Neural progenitor cell (in vitro differentiated cells): ENCODE measurements around the gene VEGFA. TPM values are rescaled to one million over a fixed set of nuclear protein-coding genes. Genes with fewer than 3 reads are reported as not detected.

Experiments
- DNase-seq: peaks from one replicate; pipeline ENCODE4 v3.0.0-alpha.2; 2016; ENCODE audit warnings: low spot score
- H2AFZ ChIP-seq: fragments of 200-600 bp; sonication (generic); replicated peaks from 2 replicates; pipeline ENCODE4 v1.6.1; 2016; ENCODE audit warnings: antibody characterized with exemption
- H3F3A ChIP-seq: fragments of 200-600 bp; sonication (generic); 2 replicates; pipeline ENCODE4 v1.6.1; 2016; ENCODE audit warnings: antibody characterized with exemption, low read depth
- H3K27ac ChIP-seq: fragments of 200-600 bp; sonication (generic); 2 replicates; pipeline ENCODE4 v1.5.1; 2016; ENCODE audit warnings: mild to moderate bottlenecking
- H3K27me3 ChIP-seq: fragments of 200-600 bp; sonication (generic); 2 replicates; pipeline ENCODE4 v1.6.1; 2016; ENCODE audit warnings: mild to moderate bottlenecking, moderate library complexity
- H3K36me3 ChIP-seq: fragments of 200-600 bp; sonication (generic); 2 replicates; pipeline ENCODE4 v1.5.1; 2016
- H3K4me1 ChIP-seq: fragments of 200-600 bp; sonication (generic); 2 replicates; pipeline ENCODE4 v1.6.1; 2016; ENCODE audit warnings: mixed run types
- H3K4me2 ChIP-seq: fragments of 200-600 bp; sonication (generic); 2 replicates; pipeline ENCODE4 v1.6.1; 2016
- H3K4me3 ChIP-seq: fragments of 200-600 bp; sonication (generic); 2 replicates; pipeline ENCODE4 v1.5.1; 2016
- H3K79me2 ChIP-seq: fragments of 200-600 bp; sonication (generic); 2 replicates; pipeline ENCODE4 v1.6.1; 2016; ENCODE audit warnings: low read depth
- H3K9ac ChIP-seq: fragments of 200-600 bp; sonication (generic); 2 replicates; pipeline ENCODE4 v1.6.1; 2016
- H3K9me3 ChIP-seq: fragments of 200-600 bp; sonication (generic); 2 replicates; pipeline ENCODE4 v1.5.1; 2016; ENCODE audit warnings: low read depth
- H4K20me1 ChIP-seq: fragments of 200-600 bp; sonication (generic); 2 replicates; pipeline ENCODE4 v1.6.1; 2016; ENCODE audit warnings: low read depth
- H3K27ac Mint-ChIP-seq: 3 replicates; pipeline ENCODE4 v1.8.0; 2021; ENCODE audit warnings: mixed read lengths
- H3K27me3 Mint-ChIP-seq: 2 replicates; pipeline ENCODE4 v1.8.0; 2022; ENCODE audit warnings: low read depth, mild to moderate bottlenecking, inconsistent platforms, moderate library complexity, mixed read lengths; ENCODE audit not compliant: insufficient read depth
- H3K36me3 Mint-ChIP-seq: 3 replicates; pipeline ENCODE4 v1.8.0; 2021; ENCODE audit warnings: mixed read lengths
- H3K4me1 Mint-ChIP-seq: 3 replicates; pipeline ENCODE4 v1.8.0; 2021; ENCODE audit warnings: mixed read lengths
- H3K4me3 Mint-ChIP-seq: 3 replicates; pipeline ENCODE4 v1.8.0; 2021; ENCODE audit warnings: mild to moderate bottlenecking, moderate library complexity, mixed read lengths
- H3K9me3 Mint-ChIP-seq: 3 replicates; pipeline ENCODE4 v1.8.0; 2020; ENCODE audit warnings: mixed read lengths
- CTCF ChIP-seq: fragments of 200-600 bp; sonication (generic); IDR thresholded peaks from 2 replicates; pipeline ENCODE4 v1.5.1; 2017; ENCODE audit warnings: antibody characterized with exemption, mild to moderate bottlenecking
- EZH2 ChIP-seq: fragments of 200-600 bp; sonication (generic); IDR thresholded peaks from 2 replicates; pipeline ENCODE4 v1.6.1; 2017; ENCODE audit warnings: antibody characterized with exemption, mild to moderate bottlenecking, moderate library complexity
- EZH2phosphoT487 ChIP-seq: fragments of 200-600 bp; sonication (generic); IDR thresholded peaks from 2 replicates; pipeline ENCODE4 v1.6.1; 2017; ENCODE audit warnings: antibody characterized with exemption
- total RNA-seq: library from RNA; depleted of rRNA; stranded (reverse); fragments of >200 nt; gene quantifications from 2 replicates; pipeline ENCODE4 v1.2.3, GENCODE V29; 2015; ENCODE audit warnings: low replicate concordance

VEGFA gene
- total RNA-seq, 1 donor from 2014 or later: 49.6 TPM

DNA sequence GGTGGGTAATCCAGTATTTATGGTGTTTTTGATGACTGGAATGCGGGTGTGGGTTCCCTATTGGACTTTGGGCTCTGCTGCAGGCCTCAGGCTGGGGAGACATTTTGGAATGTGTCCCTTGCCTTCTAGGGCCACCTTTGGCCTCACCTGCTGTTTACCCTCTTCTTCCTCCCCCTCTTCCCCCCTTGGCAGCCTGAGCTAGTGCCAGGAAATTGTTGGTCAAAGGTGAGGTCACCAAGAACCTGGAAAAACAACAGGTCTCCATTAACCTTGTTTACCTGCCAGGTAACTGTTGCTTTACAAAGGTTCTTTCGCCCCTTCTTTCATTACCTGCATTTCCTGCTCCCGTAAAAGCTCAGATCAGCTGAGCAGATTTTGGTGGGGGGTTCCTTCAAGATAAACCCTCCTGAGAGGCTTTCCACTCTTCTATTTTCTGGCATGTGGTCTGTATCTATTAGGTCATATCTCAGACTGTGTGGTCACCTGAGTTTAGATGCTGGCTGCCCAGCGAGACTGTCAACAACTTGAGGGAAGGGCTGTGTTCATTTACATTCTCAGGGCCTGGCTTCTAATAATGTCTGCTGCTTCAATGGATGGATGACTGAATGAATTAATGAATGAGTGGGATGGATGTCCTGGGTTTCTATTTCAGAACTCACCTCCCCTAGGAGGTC lies 34.7 kb downstream of the VEGFA start:
- Mint-ChIP-seq H3K36me3 (no peaks in the 10 kb centered on the region), H3K9me3 (no peaks in the 10 kb centered on the region), H3K27me3 (peaks cover 6% of the 10 kb centered on the region), H3K27ac (no peak overlapping the region), H3K4me3 (no peak overlapping the region), H3K4me1 (peaks cover 15% of the 10 kb centered on the region)
- Histone ChIP-seq H3K36me3 (no peaks in the 10 kb centered on the region), H3K79me2 (no peaks in the 10 kb centered on the region), H3K27me3 (no peaks in the 10 kb centered on the region), H3K9ac (no peak overlapping the region), H2AFZ (no peak overlapping the region), H4K20me1 (no peaks in the 10 kb centered on the region), H3K27ac (no peak overlapping the region), H3K4me1 (no peaks in the 10 kb centered on the region), H3F3A (no peaks in the 10 kb centered on the region), H3K4me3 (no peak overlapping the region), H3K9me3 (no peaks in the 10 kb centered on the region), H3K4me2 (no peak overlapping the region)
- TF ChIP-seq EZH2 (no peak), CTCF (no peak), EZH2phosphoT487 (no peak)
- no peak for DNase-seq

- Histone ChIP-seq H3F3A (no peaks in the 10 kb centered on the region), H4K20me1 (no peaks in the 10 kb centered on the region), H3K36me3 (no peaks in the 10 kb centered on the region), H2AFZ (no peak overlapping the region), H3K9me3 (no peaks in the 10 kb centered on the region), H3K9ac (no peak overlapping the region), H3K79me2 (no peaks in the 10 kb centered on the region), H3K4me1 (no peaks in the 10 kb centered on the region), H3K27me3 (no peaks in the 10 kb centered on the region), H3K4me2 (no peak overlapping the region), H3K27ac (no peak overlapping the region), H3K4me3 (no peak overlapping the region)
- TF ChIP-seq EZH2 (no peak), CTCF (no peak), EZH2phosphoT487 (no peak)
- peaks cover 15% of the 10 kb centered on the region for H3K4me1 Mint-ChIP-seq
- no peak overlapping the region for H3K27ac Mint-ChIP-seq
- no peaks in the 10 kb centered on the region for H3K36me3 Mint-ChIP-seq
- DNase-seq: no peak
- H3K4me3 Mint-ChIP-seq: no peak overlapping the region
- no peaks in the 10 kb centered on the region for H3K9me3 Mint-ChIP-seq
- peaks cover 6% of the 10 kb centered on the region for H3K27me3 Mint-ChIP-seq
Measured at GRCh38 chr6:43805699-43806042, 35.7 kb downstream of the VEGFA start.

- peak overlapping the region; percentile 52 for H3K27ac Mint-ChIP-seq
- TF ChIP-seq EZH2 (no peak), EZH2phosphoT487 (no peak), CTCF (no peak)
- Histone ChIP-seq H3K27ac (no peak overlapping the region), H3K4me2 (no peak overlapping the region), H3K36me3 (no peaks in the 10 kb centered on the region), H3K9me3 (no peaks in the 10 kb centered on the region), H3K4me3 (no peak overlapping the region), H3F3A (no peaks in the 10 kb centered on the region), H3K79me2 (no peaks in the 10 kb centered on the region), H4K20me1 (no peaks in the 10 kb centered on the region), H3K9ac (no peak overlapping the region), H3K4me1 (no peaks in the 10 kb centered on the region), H2AFZ (no peak overlapping the region), H3K27me3 (no peaks in the 10 kb centered on the region)
- no peak for DNase-seq
- no peaks in the 10 kb centered on the region for H3K9me3 Mint-ChIP-seq
- peaks cover 15% of the 10 kb centered on the region for H3K4me1 Mint-ChIP-seq
- H3K4me3 Mint-ChIP-seq: no peak overlapping the region
- peaks cover 6% of the 10 kb centered on the region for H3K27me3 Mint-ChIP-seq
- no peaks in the 10 kb centered on the region for H3K36me3 Mint-ChIP-seq
Measured at GRCh38 chr6:43806043-43806757, 36.2 kb downstream of the VEGFA start.
